Liver (tissue), 9 donors: ENCODE data around the gene PNPLA2. TPM values are rescaled to one million over a fixed set of nuclear protein-coding genes. Genes with fewer than 3 reads are reported as not detected.

ENCODE experiments used
- DNase-seq: peaks from one replicate; pipeline ENCODE4 v3.0.0-alpha.2; 2017; ENCODE audit warnings: low spot score
- H3K27ac ChIP-seq, 2 donors: one replicate each; pipeline ENCODE4 v1.7.0; 2013; ENCODE audit warnings: inconsistent platforms in 2 of 2, low read length in 2 of 2, control low read depth in 1 of 2, low read depth in 1 of 2, mild to moderate bottlenecking in 1 of 2
- H3K27me3 ChIP-seq, 4 donors: one replicate each; pipeline versions ENCODE4 v1.6.1 to v1.7.0; 2013; ENCODE audit warnings: low read length in 3 of 4, inconsistent platforms in 1 of 4, mild to moderate bottlenecking in 1 of 4, moderate library complexity in 1 of 4; ENCODE audit not compliant: control insufficient read depth in 4 of 4, insufficient read depth in 4 of 4
- H3K36me3 ChIP-seq, 4 donors: one replicate each; pipeline versions ENCODE4 v1.6.1 to v1.7.0; 2013; ENCODE audit warnings: low read length in 3 of 4, mild to moderate bottlenecking in 3 of 4, low read depth in 1 of 4, moderate library complexity in 1 of 4; ENCODE audit not compliant: control insufficient read depth in 4 of 4, insufficient read depth in 3 of 4
- H3K4me1 ChIP-seq, 4 donors: one replicate each; pipeline versions ENCODE4 v1.6.1 to v1.7.0; 2013; ENCODE audit warnings: low read length in 3 of 4, mild to moderate bottlenecking in 3 of 4, moderate library complexity in 1 of 4; ENCODE audit not compliant: control insufficient read depth in 4 of 4, insufficient read depth in 4 of 4
- H3K4me3 ChIP-seq, 3 donors: one replicate each; pipeline versions ENCODE4 v1.6.1 to v1.7.0; 2013; ENCODE audit warnings: low read length in 3 of 3, control low read depth in 1 of 3, low read depth in 1 of 3, mild to moderate bottlenecking in 1 of 3
- H3K9ac ChIP-seq, 2 donors: one replicate each; pipeline ENCODE4 v1.7.0; 2013; ENCODE audit warnings: low read length in 2 of 2, mild to moderate bottlenecking in 2 of 2, moderate library complexity in 2 of 2, control low read depth in 1 of 2, low read depth in 1 of 2
- H3K9me3 ChIP-seq, 4 donors: one replicate each; pipeline versions ENCODE4 v1.6.1 to v1.7.0; 2013; ENCODE audit warnings: low read length in 3 of 4; ENCODE audit not compliant: control insufficient read depth in 4 of 4
- EGR1 ChIP-seq, 2 donors: IDR thresholded peaks; 2 replicates each; pipeline ENCODE4 v1.6.1; 2016 to 2018; ENCODE audit warnings: antibody characterized with exemption in 2 of 2, low read depth in 2 of 2
- FOXA1 ChIP-seq: IDR thresholded peaks from 2 replicates; pipeline ENCODE4 v1.6.1; 2016; ENCODE audit warnings: antibody characterized with exemption
- FOXA2 ChIP-seq: IDR thresholded peaks from 2 replicates; pipeline ENCODE4 v1.6.1; 2016; ENCODE audit warnings: antibody characterized with exemption
- GABPA ChIP-seq, 2 donors: IDR thresholded peaks in 1 of 2; conservative IDR thresholded peaks in 1 of 2; 2 replicates each; pipeline ENCODE4 v1.6.1; 2016; ENCODE audit warnings: antibody characterized with exemption in 2 of 2, mild to moderate bottlenecking in 1 of 2, moderate library complexity in 1 of 2
- HNF4A ChIP-seq, 2 donors: conservative IDR thresholded peaks; 2 replicates each; pipeline ENCODE4 v1.6.1; 2016; ENCODE audit warnings: antibody characterized with exemption in 2 of 2, mild to moderate bottlenecking in 2 of 2
- HNF4G ChIP-seq: IDR thresholded peaks from 2 replicates; pipeline ENCODE4 v1.6.1; 2016; ENCODE audit warnings: antibody characterized with exemption
- NR2F2 ChIP-seq: IDR thresholded peaks from 2 replicates; pipeline ENCODE4 v1.6.1; 2016; ENCODE audit warnings: antibody characterized with exemption
- RAD21 ChIP-seq, 2 donors: IDR thresholded peaks; 2 replicates each; pipeline ENCODE4 v1.6.1; 2016; ENCODE audit warnings: antibody characterized with exemption in 2 of 2, mild to moderate bottlenecking in 2 of 2
- RXRA ChIP-seq, 2 donors: IDR thresholded peaks; 2 replicates each; pipeline ENCODE4 v1.6.1; 2017 to 2018; ENCODE audit warnings: antibody characterized with exemption in 2 of 2, mild to moderate bottlenecking in 1 of 2
- SP1 ChIP-seq: IDR thresholded peaks from 2 replicates; pipeline ENCODE4 v1.6.1; 2018; ENCODE audit warnings: antibody characterized with exemption, mild to moderate bottlenecking
- YY1 ChIP-seq: IDR thresholded peaks from 2 replicates; pipeline ENCODE4 v1.6.1; 2016; ENCODE audit warnings: antibody characterized with exemption, mild to moderate bottlenecking
- WGBS: extraction: QIAGEN DNeasy Blood & Tissue Kit; methylation state at CpG from one replicate; pipeline ENCODE4 v1.1.7; 2013; 5-methylcytosine and 5-hydroxymethylcytosine counted together
- polyA plus RNA-seq, 2 donors: library from polyadenylated mRNA; stranded (reverse) in 1 of 2; unstranded in 1 of 2; fragments of 200-250 nt in 1 of 2; fragments of >200 nt in 1 of 2; fragmentation: Nextera tagmentation in 1 of 2; extraction: Ambion mirVana in 1 of 2; gene quantifications; one replicate each; pipeline versions ENCODE4 v1.2.1 to v1.2.3, GENCODE V29; 2013 to 2015
- total RNA-seq, 2 donors: library from RNA; depleted of rRNA; stranded (reverse); fragments of >200 nt; gene quantifications; one replicate each; pipeline ENCODE4 v1.2.3, GENCODE V29; 2014
- TF ChIP-seq, protein P1 (sequence below): IDR thresholded peaks from 2 replicates; pipeline ENCODE4 v1.6.1; 2016; ENCODE audit warnings: antibody characterized with exemption
- TF ChIP-seq, protein P2 (sequence below): fragments of 150-350 bp; IDR thresholded peaks from 2 replicates; pipeline ENCODE4 v1.5.1; 2017; ENCODE audit warnings: improper control_type of control experiment, low read depth, low read length; ENCODE audit not compliant: missing input control
- TF ChIP-seq, protein P3 (sequence below): IDR thresholded peaks from 2 replicates; pipeline ENCODE4 v1.6.1; 2016; ENCODE audit warnings: antibody characterized with exemption
- TF ChIP-seq, protein P4 (sequence below): IDR thresholded peaks from 2 replicates; pipeline ENCODE4 v1.6.1; 2016; ENCODE audit warnings: antibody characterized with exemption, mild to moderate bottlenecking
- donor health status: healthy.
- donor health status: healthy.
- donor health status: healthy.
- donor health status: healthy.
- donor health status: healthy.

The PNPLA2 gene
- total and polyA plus RNA-seq, 4 donors, result 13.7 to 58.9 (median 27.2) TPM

DNA sequence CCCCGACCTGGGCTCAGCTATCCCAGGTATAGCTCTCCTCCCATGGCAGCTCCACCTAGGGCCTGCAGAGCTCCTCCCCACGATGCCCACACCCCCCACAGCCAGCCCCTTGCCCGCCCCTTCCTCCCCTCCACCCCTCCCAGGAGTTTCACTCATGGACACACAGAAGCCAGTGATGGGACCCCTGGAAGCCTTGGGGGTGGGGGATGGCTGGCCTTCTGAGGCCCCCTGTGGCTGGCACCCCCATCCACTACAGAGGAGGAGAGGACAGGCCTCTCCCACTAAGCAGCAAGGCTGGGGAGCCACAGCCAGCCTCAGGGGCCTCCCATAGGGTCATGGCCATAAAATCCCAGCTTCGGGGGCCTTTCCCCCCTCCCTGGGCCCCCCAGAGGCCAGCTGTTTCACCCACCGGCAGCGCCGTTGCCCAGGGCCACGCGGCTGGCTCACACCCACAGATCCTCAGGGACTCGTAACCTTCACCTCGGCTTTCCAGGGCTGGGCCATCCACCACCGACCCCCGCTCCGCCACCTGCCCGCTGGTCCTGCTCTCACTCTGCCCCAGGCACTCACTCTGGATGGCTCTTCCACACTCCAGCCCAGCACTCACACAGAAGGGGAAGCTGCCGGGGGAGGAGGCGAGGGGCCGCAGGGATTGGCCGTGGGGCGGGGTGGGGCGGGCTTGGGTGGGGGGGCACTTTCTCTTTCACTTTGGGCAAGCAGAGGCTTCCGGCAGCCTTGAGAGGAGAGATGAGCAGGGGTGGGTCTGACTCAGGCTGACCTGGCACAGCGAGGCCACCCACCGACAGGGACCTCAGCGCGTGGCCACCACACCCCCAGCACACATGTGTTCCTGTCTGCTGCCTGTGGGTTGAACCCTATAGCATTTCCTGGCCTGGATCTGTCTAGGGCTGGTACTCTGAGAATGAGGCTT is 22.8 kb upstream of the PNPLA2 start:
- peak overlapping the region; percentile 71 to 83 (median 77) for H3K4me3 ChIP-seq
- H3K9me3 ChIP-seq, result no peaks in the 10 kb centered on the region
- H3K4me1 ChIP-seq, result peaks cover 11 to 47% (median 28%) of the 10 kb centered on the region in 4 donors
- H3K9ac ChIP-seq, result peak overlapping the region; percentile 87 to 91
- peak; percentile 77 for DNase-seq
- TF ChIP-seq, protein P1, sequence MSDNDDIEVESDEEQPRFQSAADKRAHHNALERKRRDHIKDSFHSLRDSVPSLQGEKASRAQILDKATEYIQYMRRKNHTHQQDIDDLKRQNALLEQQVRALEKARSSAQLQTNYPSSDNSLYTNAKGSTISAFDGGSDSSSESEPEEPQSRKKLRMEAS, result no peak
- TF ChIP-seq, protein P2, sequence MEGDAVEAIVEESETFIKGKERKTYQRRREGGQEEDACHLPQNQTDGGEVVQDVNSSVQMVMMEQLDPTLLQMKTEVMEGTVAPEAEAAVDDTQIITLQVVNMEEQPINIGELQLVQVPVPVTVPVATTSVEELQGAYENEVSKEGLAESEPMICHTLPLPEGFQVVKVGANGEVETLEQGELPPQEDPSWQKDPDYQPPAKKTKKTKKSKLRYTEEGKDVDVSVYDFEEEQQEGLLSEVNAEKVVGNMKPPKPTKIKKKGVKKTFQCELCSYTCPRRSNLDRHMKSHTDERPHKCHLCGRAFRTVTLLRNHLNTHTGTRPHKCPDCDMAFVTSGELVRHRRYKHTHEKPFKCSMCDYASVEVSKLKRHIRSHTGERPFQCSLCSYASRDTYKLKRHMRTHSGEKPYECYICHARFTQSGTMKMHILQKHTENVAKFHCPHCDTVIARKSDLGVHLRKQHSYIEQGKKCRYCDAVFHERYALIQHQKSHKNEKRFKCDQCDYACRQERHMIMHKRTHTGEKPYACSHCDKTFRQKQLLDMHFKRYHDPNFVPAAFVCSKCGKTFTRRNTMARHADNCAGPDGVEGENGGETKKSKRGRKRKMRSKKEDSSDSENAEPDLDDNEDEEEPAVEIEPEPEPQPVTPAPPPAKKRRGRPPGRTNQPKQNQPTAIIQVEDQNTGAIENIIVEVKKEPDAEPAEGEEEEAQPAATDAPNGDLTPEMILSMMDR, result no peak
- TF ChIP-seq GABPA (IDR thresholded peaks at IDR 0.05 in 1 of 2, conservative IDR thresholded peaks at IDR 0.05 in 1 of 2) (no peak), RXRA (IDR thresholded peaks at IDR 0.05) (peak in 1 of 2 donors; percentile 16), YY1 (no peak), FOXA1 (no peak)
- peak overlapping the region; percentile 97 to 98 for H3K27ac ChIP-seq
- H3K27me3 ChIP-seq, result no peaks in the 10 kb centered on the region
- 3% methylated on average over 26 of the region's 26 CpGs for WGBS
- H3K36me3 ChIP-seq, result peaks cover 0 to 12% (median 6%) of the 10 kb centered on the region in 4 donors

DNA sequence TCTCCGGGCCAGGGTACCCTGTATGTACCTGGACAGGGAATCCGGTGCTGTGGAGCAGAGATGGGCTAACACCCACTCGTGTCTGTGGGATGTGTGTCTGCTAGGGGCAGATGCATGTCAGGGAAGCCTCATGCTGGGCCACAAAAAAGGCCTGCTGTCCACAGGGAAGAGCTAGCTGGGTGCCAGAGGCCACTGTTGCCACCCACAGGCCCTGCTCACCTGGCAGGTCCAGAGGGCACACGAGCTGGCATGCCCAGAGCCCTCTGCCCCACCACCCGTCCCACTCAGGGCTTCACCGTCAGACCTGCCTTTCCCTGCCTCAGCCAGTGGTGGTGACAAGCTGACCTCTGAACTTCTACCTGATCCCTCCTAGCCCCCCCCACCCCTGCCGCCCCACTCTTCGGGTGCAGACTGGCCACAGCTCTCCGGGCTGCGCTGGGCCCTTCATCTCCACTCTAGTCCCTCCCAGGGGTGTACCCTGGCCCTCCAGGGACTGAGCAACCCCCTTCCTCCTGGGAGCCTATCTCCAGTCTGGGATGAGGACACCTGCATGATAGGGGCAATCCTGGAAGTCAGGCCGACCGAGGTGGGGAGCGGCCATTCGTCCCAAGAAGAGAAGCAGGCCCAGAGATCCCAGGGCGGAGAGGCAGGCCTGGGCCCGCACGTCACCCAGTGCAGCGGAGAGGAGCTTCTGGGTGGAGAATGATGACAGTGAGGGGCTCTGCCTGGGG is 22.0 kb upstream of the PNPLA2 start:
- no peak for DNase-seq
- H3K9ac ChIP-seq, result peak overlapping the region; percentile 87
- H3K4me1 ChIP-seq, result peaks cover 11 to 46% (median 28%) of the 10 kb centered on the region in 4 donors
- no peaks in the 10 kb centered on the region for H3K27me3 ChIP-seq
- peak overlapping the region; percentile 49 to 77 (median 67) for H3K4me3 ChIP-seq
- TF ChIP-seq, protein P2, result no peak
- TF ChIP-seq SP1 (peak; percentile 72), GABPA (IDR thresholded peaks at IDR 0.05 in 1 of 2, conservative IDR thresholded peaks at IDR 0.05 in 1 of 2) (no peak), RAD21 (IDR thresholded peaks at IDR 0.05) (no peak), FOXA2 (no peak), EGR1 (IDR thresholded peaks at IDR 0.05; ENCODE audit: low read depth in 2 of 2) (no peak), NR2F2 (no peak), RXRA (IDR thresholded peaks at IDR 0.05) (peak; percentile 46 to 52), HNF4G (no peak), HNF4A (conservative IDR thresholded peaks at IDR 0.05) (peak; percentile 77 to 80), YY1 (no peak)
- TF ChIP-seq, protein P3, sequence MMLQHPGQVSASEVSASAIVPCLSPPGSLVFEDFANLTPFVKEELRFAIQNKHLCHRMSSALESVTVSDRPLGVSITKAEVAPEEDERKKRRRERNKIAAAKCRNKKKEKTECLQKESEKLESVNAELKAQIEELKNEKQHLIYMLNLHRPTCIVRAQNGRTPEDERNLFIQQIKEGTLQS, result no peak
- TF ChIP-seq, protein P4, sequence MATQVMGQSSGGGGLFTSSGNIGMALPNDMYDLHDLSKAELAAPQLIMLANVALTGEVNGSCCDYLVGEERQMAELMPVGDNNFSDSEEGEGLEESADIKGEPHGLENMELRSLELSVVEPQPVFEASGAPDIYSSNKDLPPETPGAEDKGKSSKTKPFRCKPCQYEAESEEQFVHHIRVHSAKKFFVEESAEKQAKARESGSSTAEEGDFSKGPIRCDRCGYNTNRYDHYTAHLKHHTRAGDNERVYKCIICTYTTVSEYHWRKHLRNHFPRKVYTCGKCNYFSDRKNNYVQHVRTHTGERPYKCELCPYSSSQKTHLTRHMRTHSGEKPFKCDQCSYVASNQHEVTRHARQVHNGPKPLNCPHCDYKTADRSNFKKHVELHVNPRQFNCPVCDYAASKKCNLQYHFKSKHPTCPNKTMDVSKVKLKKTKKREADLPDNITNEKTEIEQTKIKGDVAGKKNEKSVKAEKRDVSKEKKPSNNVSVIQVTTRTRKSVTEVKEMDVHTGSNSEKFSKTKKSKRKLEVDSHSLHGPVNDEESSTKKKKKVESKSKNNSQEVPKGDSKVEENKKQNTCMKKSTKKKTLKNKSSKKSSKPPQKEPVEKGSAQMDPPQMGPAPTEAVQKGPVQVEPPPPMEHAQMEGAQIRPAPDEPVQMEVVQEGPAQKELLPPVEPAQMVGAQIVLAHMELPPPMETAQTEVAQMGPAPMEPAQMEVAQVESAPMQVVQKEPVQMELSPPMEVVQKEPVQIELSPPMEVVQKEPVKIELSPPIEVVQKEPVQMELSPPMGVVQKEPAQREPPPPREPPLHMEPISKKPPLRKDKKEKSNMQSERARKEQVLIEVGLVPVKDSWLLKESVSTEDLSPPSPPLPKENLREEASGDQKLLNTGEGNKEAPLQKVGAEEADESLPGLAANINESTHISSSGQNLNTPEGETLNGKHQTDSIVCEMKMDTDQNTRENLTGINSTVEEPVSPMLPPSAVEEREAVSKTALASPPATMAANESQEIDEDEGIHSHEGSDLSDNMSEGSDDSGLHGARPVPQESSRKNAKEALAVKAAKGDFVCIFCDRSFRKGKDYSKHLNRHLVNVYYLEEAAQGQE, result peak; percentile 32
- peak overlapping the region; percentile 97 to 98 for H3K27ac ChIP-seq
- WGBS, result 17% methylated on average over 18 of the region's 18 CpGs
- H3K36me3 ChIP-seq, result peaks cover 0 to 12% (median 5%) of the 10 kb centered on the region in 4 donors
- H3K9me3 ChIP-seq, result no peaks in the 10 kb centered on the region
